ENCODE measurements around the gene GPC5.

The GPC5 gene

GRCh38 chr13:91962946-91963345 is 564.5 kb downstream of the GPC5 start:
- DNase-seq (ENCODE audit: low read depth): no peak
- TF ChIP-seq, protein P1, sequence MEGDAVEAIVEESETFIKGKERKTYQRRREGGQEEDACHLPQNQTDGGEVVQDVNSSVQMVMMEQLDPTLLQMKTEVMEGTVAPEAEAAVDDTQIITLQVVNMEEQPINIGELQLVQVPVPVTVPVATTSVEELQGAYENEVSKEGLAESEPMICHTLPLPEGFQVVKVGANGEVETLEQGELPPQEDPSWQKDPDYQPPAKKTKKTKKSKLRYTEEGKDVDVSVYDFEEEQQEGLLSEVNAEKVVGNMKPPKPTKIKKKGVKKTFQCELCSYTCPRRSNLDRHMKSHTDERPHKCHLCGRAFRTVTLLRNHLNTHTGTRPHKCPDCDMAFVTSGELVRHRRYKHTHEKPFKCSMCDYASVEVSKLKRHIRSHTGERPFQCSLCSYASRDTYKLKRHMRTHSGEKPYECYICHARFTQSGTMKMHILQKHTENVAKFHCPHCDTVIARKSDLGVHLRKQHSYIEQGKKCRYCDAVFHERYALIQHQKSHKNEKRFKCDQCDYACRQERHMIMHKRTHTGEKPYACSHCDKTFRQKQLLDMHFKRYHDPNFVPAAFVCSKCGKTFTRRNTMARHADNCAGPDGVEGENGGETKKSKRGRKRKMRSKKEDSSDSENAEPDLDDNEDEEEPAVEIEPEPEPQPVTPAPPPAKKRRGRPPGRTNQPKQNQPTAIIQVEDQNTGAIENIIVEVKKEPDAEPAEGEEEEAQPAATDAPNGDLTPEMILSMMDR (conservative IDR thresholded peaks at IDR 0.05; ENCODE audit: control insufficient read depth, insufficient read depth, low read depth, low read length): no peak

GRCh38 chr13:91965511-91965910 is 567.1 kb downstream of the GPC5 start:
- TF ChIP-seq, protein P1 (conservative IDR thresholded peaks at IDR 0.05; ENCODE audit: control insufficient read depth, insufficient read depth, low read depth, low read length): no peak
- no peak overlapping the region for H3K4me3 ChIP-seq (ENCODE audit: control insufficient read depth, low read depth, low read length)
- no peak for DNase-seq (ENCODE audit: low read depth)

More at GRCh38 chr13:91962946-91963345, 564.5 kb downstream of the GPC5 start:
- no peak overlapping the region for H3K4me3 ChIP-seq (ENCODE audit: control insufficient read depth, low read depth, low read length)

DNA sequence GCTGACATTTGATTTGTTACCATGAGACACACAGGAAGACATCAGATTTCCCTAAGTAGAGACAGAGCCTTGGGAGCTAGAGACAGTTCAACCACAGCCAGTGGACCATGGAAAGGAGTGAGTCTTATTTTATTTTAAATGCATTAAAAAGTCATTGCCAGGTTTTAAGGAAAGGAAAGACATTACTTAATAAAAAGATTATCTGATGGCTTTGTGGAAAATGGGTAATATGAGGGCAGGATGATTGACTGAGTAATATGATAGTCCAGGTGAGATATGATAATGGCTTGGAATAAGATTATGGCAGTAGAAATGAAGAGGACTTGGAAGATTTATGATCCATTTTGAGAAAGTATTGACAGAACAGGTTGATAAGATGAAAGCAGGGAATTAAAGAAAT is 580.1 kb downstream of the GPC5 start:
- H3K4me3 ChIP-seq (ENCODE audit: control insufficient read depth, low read depth, low read length): no peak overlapping the region
- no peak for DNase-seq (ENCODE audit: low read depth)
- TF ChIP-seq, protein P1 (conservative IDR thresholded peaks at IDR 0.05; ENCODE audit: control insufficient read depth, insufficient read depth, low read depth, low read length): no peak

- H3K4me3 ChIP-seq (ENCODE audit: control insufficient read depth, low read depth, low read length): no peak overlapping the region
- TF ChIP-seq, protein P1 (conservative IDR thresholded peaks at IDR 0.05; ENCODE audit: control insufficient read depth, insufficient read depth, low read depth, low read length): no peak
- no peak for DNase-seq (ENCODE audit: low read depth)
Observed at GRCh38 chr13:91986761-91987483, 588.5 kb downstream of the GPC5 start.

- TF ChIP-seq, protein P1 (conservative IDR thresholded peaks at IDR 0.05; ENCODE audit: control insufficient read depth, insufficient read depth, low read depth, low read length): no peak
- no peak overlapping the region for H3K4me3 ChIP-seq (ENCODE audit: control insufficient read depth, low read depth, low read length)
- DNase-seq (ENCODE audit: low read depth): no peak
Observed at GRCh38 chr13:91988331-91988730, 589.9 kb downstream of the GPC5 start.

DNA sequence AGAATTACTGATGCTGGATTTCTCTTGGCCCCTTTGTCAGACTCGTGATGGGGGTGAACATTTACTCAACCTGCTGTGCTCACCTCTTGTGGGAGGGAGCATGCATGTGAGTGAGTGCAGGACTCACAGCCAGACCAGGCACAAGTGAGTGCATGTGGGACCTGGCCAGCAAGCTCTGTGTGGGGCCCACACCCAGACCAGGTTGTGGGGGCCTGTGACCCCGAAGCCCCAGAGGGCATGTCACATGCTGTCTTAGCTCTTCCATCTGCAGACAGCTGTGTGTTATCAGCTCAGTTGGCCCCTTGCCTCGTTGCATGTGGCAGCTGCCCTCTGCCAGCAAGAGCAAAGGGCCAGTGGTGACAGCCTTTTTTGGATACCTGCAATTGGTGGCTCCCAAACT is 614.4 kb downstream of the GPC5 start:
- H3K4me3 ChIP-seq (ENCODE audit: control insufficient read depth, low read depth, low read length): no peak overlapping the region
- no peak for DNase-seq (ENCODE audit: low read depth)
- TF ChIP-seq, protein P1 (conservative IDR thresholded peaks at IDR 0.05; ENCODE audit: control insufficient read depth, insufficient read depth, low read depth, low read length): no peak
